Type B pancreatic cell (in vitro differentiated cells): Measurements from ENCODE around the gene ORM1. TPM values are rescaled to one million over a fixed set of nuclear protein-coding genes. Genes with fewer than 3 reads are reported as not detected.

Experiments used
- DNase-seq: peaks from one replicate; pipeline ENCODE4 v3.0.0; 2021; ENCODE audit warnings: mixed read lengths; ENCODE audit not compliant: unreplicated experiment; ENCODE audit errors: extremely low spot score
- H3K27ac Mint-ChIP-seq: 2 replicates; pipeline ENCODE4 v1.8.0; 2021; ENCODE audit warnings: mild to moderate bottlenecking, mixed read lengths
- H3K27me3 Mint-ChIP-seq: 2 replicates; pipeline ENCODE4 v1.8.0; 2021; ENCODE audit warnings: mixed read lengths
- H3K36me3 Mint-ChIP-seq: 2 replicates; pipeline ENCODE4 v1.8.0; 2021; ENCODE audit warnings: mixed read lengths
- H3K4me1 Mint-ChIP-seq: one replicate; pipeline ENCODE4 v1.8.0; 2021; ENCODE audit warnings: mixed read lengths; ENCODE audit not compliant: unreplicated experiment
- H3K4me3 Mint-ChIP-seq: 2 replicates; pipeline ENCODE4 v1.8.0; 2021; ENCODE audit warnings: mild to moderate bottlenecking, mixed read lengths
- H3K9me3 Mint-ChIP-seq: 2 replicates; pipeline ENCODE4 v1.8.0; 2021; ENCODE audit warnings: mixed read lengths
- total RNA-seq: library from RNA; stranded (reverse); gene quantifications from 2 replicates; pipeline ENCODE4 v1.2.1, GENCODE V29; 2021; ENCODE audit warnings: low replicate concordance
- TF ChIP-seq, protein P1 (sequence below): fragments of 200-600 bp; sonication (generic); conservative IDR thresholded peaks from 2 replicates; pipeline ENCODE4 v1.5.0; 2021; ENCODE audit warnings: antibody characterized with exemption, mild to moderate bottlenecking

ORM1 gene
- total RNA-seq, 1 donor from 2014 or later, result 0.65 TPM

DNA sequence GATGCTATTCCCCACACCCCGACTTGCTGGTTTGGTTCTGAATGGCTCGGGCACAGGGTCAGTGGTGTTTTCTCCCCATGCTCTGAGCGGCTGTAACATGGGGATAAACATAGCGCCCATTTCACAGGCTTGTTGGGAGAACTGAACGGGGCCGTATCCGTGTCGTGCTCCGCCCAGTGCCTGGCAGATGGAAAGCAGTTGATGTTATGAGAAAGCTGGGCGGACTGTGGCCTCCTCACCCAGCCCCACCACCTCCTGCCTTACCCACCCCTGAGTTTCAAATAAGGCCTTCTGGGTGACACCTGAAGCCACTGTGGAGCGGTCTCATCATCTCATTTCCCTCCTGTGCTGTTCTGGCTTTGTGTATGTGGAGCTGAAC lies 21.3 kb downstream of the ORM1 start:
- no peaks in the 10 kb centered on the region for H3K9me3 Mint-ChIP-seq
- H3K4me3 Mint-ChIP-seq, result no peak overlapping the region
- peaks cover 19% of the 10 kb centered on the region for H3K36me3 Mint-ChIP-seq
- TF ChIP-seq, protein P1, sequence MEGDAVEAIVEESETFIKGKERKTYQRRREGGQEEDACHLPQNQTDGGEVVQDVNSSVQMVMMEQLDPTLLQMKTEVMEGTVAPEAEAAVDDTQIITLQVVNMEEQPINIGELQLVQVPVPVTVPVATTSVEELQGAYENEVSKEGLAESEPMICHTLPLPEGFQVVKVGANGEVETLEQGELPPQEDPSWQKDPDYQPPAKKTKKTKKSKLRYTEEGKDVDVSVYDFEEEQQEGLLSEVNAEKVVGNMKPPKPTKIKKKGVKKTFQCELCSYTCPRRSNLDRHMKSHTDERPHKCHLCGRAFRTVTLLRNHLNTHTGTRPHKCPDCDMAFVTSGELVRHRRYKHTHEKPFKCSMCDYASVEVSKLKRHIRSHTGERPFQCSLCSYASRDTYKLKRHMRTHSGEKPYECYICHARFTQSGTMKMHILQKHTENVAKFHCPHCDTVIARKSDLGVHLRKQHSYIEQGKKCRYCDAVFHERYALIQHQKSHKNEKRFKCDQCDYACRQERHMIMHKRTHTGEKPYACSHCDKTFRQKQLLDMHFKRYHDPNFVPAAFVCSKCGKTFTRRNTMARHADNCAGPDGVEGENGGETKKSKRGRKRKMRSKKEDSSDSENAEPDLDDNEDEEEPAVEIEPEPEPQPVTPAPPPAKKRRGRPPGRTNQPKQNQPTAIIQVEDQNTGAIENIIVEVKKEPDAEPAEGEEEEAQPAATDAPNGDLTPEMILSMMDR, result no peak
- no peaks in the 10 kb centered on the region for H3K27me3 Mint-ChIP-seq
- H3K4me1 Mint-ChIP-seq, result peaks cover 5% of the 10 kb centered on the region
- no peak for DNase-seq
- no peak overlapping the region for H3K27ac Mint-ChIP-seq

DNA sequence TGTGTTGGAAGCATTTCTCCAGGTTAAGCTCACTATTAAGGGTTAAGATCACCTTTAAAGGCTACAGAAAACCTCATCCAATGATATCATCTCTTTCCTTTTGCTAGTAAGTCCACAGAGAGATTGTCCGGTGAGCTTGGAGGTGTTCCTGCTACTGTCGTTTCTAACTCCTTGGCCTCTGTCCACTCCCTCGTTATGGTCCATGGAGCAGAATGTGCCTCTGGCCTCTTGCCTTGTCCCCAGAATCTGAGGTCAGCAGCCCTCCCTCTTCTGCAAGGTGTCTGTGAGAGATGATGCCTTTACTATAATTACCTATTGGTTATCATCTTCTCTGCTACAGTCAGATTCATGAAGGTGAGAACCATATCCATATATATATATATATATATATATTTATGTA lies 21.8 kb downstream of the ORM1 start:
- DNase-seq, result no peak
- H3K4me1 Mint-ChIP-seq, result peaks cover 11% of the 10 kb centered on the region
- peaks cover 24% of the 10 kb centered on the region for H3K36me3 Mint-ChIP-seq
- TF ChIP-seq, protein P1, result no peak
- H3K27me3 Mint-ChIP-seq, result no peaks in the 10 kb centered on the region
- no peaks in the 10 kb centered on the region for H3K9me3 Mint-ChIP-seq
- H3K27ac Mint-ChIP-seq, result no peak overlapping the region
- H3K4me3 Mint-ChIP-seq, result no peak overlapping the region

DNA sequence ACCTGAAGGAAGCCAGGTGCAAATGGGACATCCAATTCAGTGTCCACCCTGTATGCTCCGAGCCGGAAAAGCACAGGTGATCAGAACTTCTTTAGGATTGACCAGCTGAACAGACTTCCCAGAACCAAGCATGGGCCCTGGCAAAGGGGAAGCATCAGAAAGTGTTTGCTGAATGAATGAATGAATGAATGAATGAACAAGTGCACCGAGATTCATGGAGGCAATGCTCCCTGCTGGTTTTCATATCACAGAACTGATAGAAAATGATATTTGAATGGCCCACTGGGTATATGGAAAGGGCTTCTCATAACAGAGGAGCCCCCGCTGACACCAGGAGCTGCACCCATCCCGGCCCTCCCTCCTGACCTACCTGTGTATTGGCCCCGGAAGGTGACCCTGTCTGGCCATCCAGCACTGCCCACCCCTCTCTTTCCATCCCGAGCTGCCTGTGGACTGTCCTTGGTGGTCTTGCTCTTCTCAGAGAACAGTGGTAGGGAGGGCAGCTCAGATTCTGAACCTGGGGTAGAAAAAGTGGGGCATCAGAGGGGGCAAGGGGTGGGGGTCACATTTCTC lies 22.7 kb downstream of the ORM1 start:
- no peak overlapping the region for H3K27ac Mint-ChIP-seq
- no peaks in the 10 kb centered on the region for H3K27me3 Mint-ChIP-seq
- peaks cover 12% of the 10 kb centered on the region for H3K4me1 Mint-ChIP-seq

GRCh38 chr9:114346146-114346545 lies 23.2 kb downstream of the ORM1 start:
- no peak for DNase-seq
- Mint-ChIP-seq H3K4me3 (no peak overlapping the region), H3K36me3 (peaks cover 25% of the 10 kb centered on the region), H3K9me3 (no peaks in the 10 kb centered on the region), H3K27ac (no peak overlapping the region), H3K27me3 (no peaks in the 10 kb centered on the region), H3K4me1 (peaks cover 12% of the 10 kb centered on the region)
- TF ChIP-seq, protein P1, result no peak

More for the DNA sequence above, 22.7 kb downstream of the ORM1 start:
- DNase-seq, result no peak
- Mint-ChIP-seq H3K4me3 (no peak overlapping the region), H3K9me3 (no peaks in the 10 kb centered on the region), H3K36me3 (peaks cover 25% of the 10 kb centered on the region)
- TF ChIP-seq, protein P1, result no peak

GRCh38 chr9:114347675-114348074 lies 24.8 kb downstream of the ORM1 start:
- H3K4me1 Mint-ChIP-seq, result peaks cover 12% of the 10 kb centered on the region
- no peaks in the 10 kb centered on the region for H3K9me3 Mint-ChIP-seq
- no peak for DNase-seq
- no peak overlapping the region for H3K4me3 Mint-ChIP-seq
- peaks cover 22% of the 10 kb centered on the region for H3K36me3 Mint-ChIP-seq
- H3K27me3 Mint-ChIP-seq, result no peaks in the 10 kb centered on the region
- H3K27ac Mint-ChIP-seq, result no peak overlapping the region
- TF ChIP-seq, protein P1, result no peak
